ENCODE results near the gene MYO1E.
"Not testable (repeated sequence)": the region's sequence is repeated elsewhere in the genome, so short reads cannot be mapped to it uniquely, and the experiment has no call there.

MYO1E gene

GRCh38 chr15:59349680-59350420, 22.8 kb downstream of the MYO1E start:
- DNase-seq, result peak; percentile 65

GRCh38 chr15:59347915-59348314, 24.8 kb downstream of the MYO1E start:
- DNase-seq, result no peak

- DNase-seq, result no peak
Measured at GRCh38 chr15:59346951-59347350, 25.7 kb downstream of the MYO1E start.

- DNase-seq, result no peak
Measured at GRCh38 chr15:59345326-59345725, 27.3 kb downstream of the MYO1E start.

GRCh38 chr15:59344311-59344710, 28.4 kb downstream of the MYO1E start:
- DNase-seq, result no peak

- DNase-seq, result no peak
Measured at GRCh38 chr15:59340325-59340724, 32.3 kb downstream of the MYO1E start.

- no peak for DNase-seq
Measured at GRCh38 chr15:59339252-59339672, 33.4 kb downstream of the MYO1E start.

- DNase-seq, result no peak
Measured at GRCh38 chr15:59338414-59338813, 34.3 kb downstream of the MYO1E start.

- DNase-seq, result not testable (repeated sequence)
Measured at GRCh38 chr15:59336725-59337124, 35.9 kb downstream of the MYO1E start.

GRCh38 chr15:59335207-59335786, 37.4 kb downstream of the MYO1E start:
- no peak for DNase-seq

- DNase-seq, result no peak
Measured at GRCh38 chr15:59334076-59334415, 38.6 kb downstream of the MYO1E start.

GRCh38 chr15:59333401-59334075, 39.1 kb downstream of the MYO1E start:
- DNase-seq, result no peak

GRCh38 chr15:59332009-59332408, 40.7 kb downstream of the MYO1E start:
- DNase-seq, result no peak

- DNase-seq, result no peak
Measured at GRCh38 chr15:59330649-59331048, 42.0 kb downstream of the MYO1E start.

GRCh38 chr15:59329570-59330350, 42.9 kb downstream of the MYO1E start:
- no peak for DNase-seq

GRCh38 chr15:59329091-59329490, 43.6 kb downstream of the MYO1E start:
- DNase-seq, result no peak

GRCh38 chr15:59327942-59328341, 44.7 kb downstream of the MYO1E start:
- DNase-seq, result no peak

- DNase-seq, result no peak
Measured at GRCh38 chr15:59326856-59327255, 45.8 kb downstream of the MYO1E start.

GRCh38 chr15:59322056-59322759, 50.5 kb downstream of the MYO1E start:
- DNase-seq, result peak; percentile 32

- no peak for DNase-seq
Measured at GRCh38 chr15:59321000-59321689, 51.5 kb downstream of the MYO1E start.

GRCh38 chr15:59317211-59317610, 55.5 kb downstream of the MYO1E start:
- no peak for DNase-seq

GRCh38 chr15:59315914-59316451, 56.7 kb downstream of the MYO1E start:
- no peak for DNase-seq

All from activated CD4-positive, alpha-beta T cell treated with anti-CD3 and anti-CD28 coated beads, Interleukin-10, Interleukin-2, amounts not matched to agents 100 ng/mL and 50 ng/mL, durations not matched to agents 16 hours and 8 hours (primary cell).